EH (cell line): ENCODE results near the gene NDUFB1.

Experiments
- DNase-seq: peaks from one replicate; pipeline ENCODE4 v3.0.0-alpha.2; 2015; ENCODE audit warnings: low read depth

Gene NDUFB1

GRCh38 chr14:92121670-92122350 lies at the start of gene NDUFB1, which contains the start of gene CPSF2:
Gene NDUFB1 (minus strand): TSS chr14:92121706. CDS start chr14:92117637, 4,069 bp downstream.
Gene CPSF2 (plus strand): TSS chr14:92121969. CDS start chr14:92130985, 9,016 bp downstream.
- DNase-seq = peak; percentile 82

- DNase-seq = no peak
Measured at GRCh38 chr14:92164958-92165357, 43.5 kb upstream of the NDUFB1 start.

GRCh38 chr14:92161521-92161920 lies 40.0 kb upstream of the NDUFB1 start:
- DNase-seq = no peak

GRCh38 chr14:92160619-92161018 lies 39.1 kb upstream of the NDUFB1 start:
- DNase-seq = peak; percentile 78

GRCh38 chr14:92154283-92154942 lies 32.9 kb upstream of the NDUFB1 start:
- peak; percentile 56 for DNase-seq

GRCh38 chr14:92153581-92153980 lies 32.1 kb upstream of the NDUFB1 start:
- no peak for DNase-seq

GRCh38 chr14:92144708-92145107 lies 23.2 kb upstream of the NDUFB1 start:
- peak; percentile 52 for DNase-seq

GRCh38 chr14:92143962-92144361 lies 22.5 kb upstream of the NDUFB1 start:
- peak; percentile 7 for DNase-seq

GRCh38 chr14:92143309-92143708 lies 21.8 kb upstream of the NDUFB1 start:
- DNase-seq = no peak

- peak; percentile 53 for DNase-seq
Measured at GRCh38 chr14:92135269-92135668, 13.8 kb upstream of the NDUFB1 start.

- no peak for DNase-seq
Measured at GRCh38 chr14:92134456-92134855, 12.9 kb upstream of the NDUFB1 start.

GRCh38 chr14:92122761-92123160 lies 1.3 kb upstream of the NDUFB1 start:
- DNase-seq = peak; percentile 18

GRCh38 chr14:92122351-92122677 lies 808 bp upstream of the NDUFB1 start:
- peak; percentile 47 for DNase-seq

GRCh38 chr14:92121207-92121669 lies 268 bp downstream of the NDUFB1 start:
- DNase-seq = peak; percentile 64

- no peak for DNase-seq
Measured at GRCh38 chr14:92109490-92109889, 12.0 kb downstream of the NDUFB1 start.

- no peak for DNase-seq
Measured at GRCh38 chr14:92108345-92109254, 12.9 kb downstream of the NDUFB1 start.

GRCh38 chr14:92106143-92106926 lies 15.2 kb downstream of the NDUFB1 start, which contains the start of gene ATXN3:
Gene ATXN3 (minus strand): TSS chr14:92106582. CDS start chr14:92106552, 30 bp downstream.
- DNase-seq = peak; percentile 99

GRCh38 chr14:92105893-92106142 lies 15.7 kb downstream of the NDUFB1 start:
- DNase-seq = peak; percentile 74

GRCh38 chr14:92105073-92105892 lies 16.2 kb downstream of the NDUFB1 start:
- no peak for DNase-seq

GRCh38 chr14:92103363-92103989 lies 18.0 kb downstream of the NDUFB1 start:
- DNase-seq = no peak
